KMS-11 (cell line): ENCODE measurements around the gene HNRNPUL1.

Source experiments
- H2AFZ ChIP-seq: fragments of 200-600 bp; sonication (generic); 2 replicates; pipeline ENCODE4 v1.6.1; 2016; ENCODE audit warnings: antibody characterized with exemption, mixed run types, low read depth
- H3K27ac ChIP-seq: fragments of 200-600 bp; sonication (generic); 2 replicates; pipeline ENCODE4 v1.6.1; 2016; ENCODE audit warnings: mild to moderate bottlenecking, mixed run types
- H3K27me3 ChIP-seq: fragments of 200-600 bp; sonication (generic); 2 replicates; pipeline ENCODE4 v1.6.1; 2017; ENCODE audit warnings: mild to moderate bottlenecking, low read depth, mixed run types, moderate library complexity; ENCODE audit not compliant: insufficient read depth
- H3K36me3 ChIP-seq: fragments of 200-600 bp; sonication (generic); 2 replicates; pipeline ENCODE4 v1.6.1; 2017; ENCODE audit warnings: mild to moderate bottlenecking, mixed run types; ENCODE audit not compliant: insufficient read depth
- H3K4me1 ChIP-seq: fragments of 200-600 bp; sonication (generic); 2 replicates; pipeline ENCODE4 v1.6.1; 2016; ENCODE audit warnings: mild to moderate bottlenecking, low read depth, mixed run types; ENCODE audit not compliant: poor library complexity, severe bottlenecking
- H3K4me2 ChIP-seq: fragments of 200-600 bp; sonication (generic); 2 replicates; pipeline ENCODE4 v1.7.0; 2016; ENCODE audit warnings: mild to moderate bottlenecking, mixed run types
- H3K4me3 ChIP-seq: fragments of 200-600 bp; sonication (generic); IDR thresholded peaks from 2 replicates; pipeline ENCODE4 v1.6.1; 2017; ENCODE audit warnings: low read depth, low read length, mixed read lengths; ENCODE audit not compliant: insufficient read depth
- H3K79me2 ChIP-seq: fragments of 200-600 bp; sonication (generic); 2 replicates; pipeline ENCODE4 v1.6.1; 2016; ENCODE audit warnings: low read depth, mixed run types; ENCODE audit not compliant: insufficient read depth
- H3K9ac ChIP-seq: fragments of 200-600 bp; sonication (generic); 2 replicates; pipeline ENCODE4 v1.6.1; 2016; ENCODE audit warnings: mild to moderate bottlenecking, mixed run types
- H4K20me1 ChIP-seq: fragments of 200-600 bp; sonication (generic); 2 replicates; pipeline ENCODE4 v1.6.1; 2016; ENCODE audit warnings: mild to moderate bottlenecking, mixed run types; ENCODE audit not compliant: insufficient read depth
- CTCF ChIP-seq: fragments of 200-600 bp; sonication (generic); conservative IDR thresholded peaks from 2 replicates; pipeline ENCODE4 v1.6.1; 2017; ENCODE audit warnings: low read depth, mild to moderate bottlenecking, antibody characterized with exemption, low read length, moderate library complexity, mixed read lengths

Gene HNRNPUL1

GRCh38 chr19:41299755-41300089, 35.5 kb downstream of the HNRNPUL1 start:
- Histone ChIP-seq H3K4me2 (no peak overlapping the region), H3K36me3 (peaks cover 12% of the 10 kb centered on the region; the same call in 1 of the 2 replicates), H3K9ac (no peak overlapping the region), H3K27me3 (no peaks in the 10 kb centered on the region), H4K20me1 (peaks cover 6% of the 10 kb centered on the region; the same call in 1 of the 2 replicates), H3K79me2 (peaks cover 9% of the 10 kb centered on the region; the same call in 1 of the 2 replicates), H3K4me1 (peaks cover 62% of the 10 kb centered on the region), H3K4me3 (no peak overlapping the region), H2AFZ (no peak overlapping the region), H3K27ac (no peak overlapping the region; the same call in 1 of the 2 replicates)
- TF ChIP-seq CTCF = no peak

GRCh38 chr19:41300555-41300954, 36.4 kb downstream of the HNRNPUL1 start:
- Histone ChIP-seq H3K79me2 (peaks cover 9% of the 10 kb centered on the region; the same call in 1 of the 2 replicates), H4K20me1 (peaks cover 4% of the 10 kb centered on the region; the same call in 1 of the 2 replicates), H3K36me3 (peaks cover 8% of the 10 kb centered on the region; the same call in 1 of the 2 replicates), H3K9ac (no peak overlapping the region), H3K4me1 (peaks cover 56% of the 10 kb centered on the region), H3K27ac (no peak overlapping the region; the same call in 1 of the 2 replicates), H3K4me2 (no peak overlapping the region), H2AFZ (no peak overlapping the region), H3K4me3 (no peak overlapping the region), H3K27me3 (no peaks in the 10 kb centered on the region)
- no peak for TF ChIP-seq CTCF

GRCh38 chr19:41302624-41303351, 38.6 kb downstream of the HNRNPUL1 start:
- Histone ChIP-seq H3K4me2 (no peak overlapping the region), H3K27me3 (no peaks in the 10 kb centered on the region), H3K27ac (no peak overlapping the region), H3K4me3 (no peak overlapping the region), H3K79me2 (peaks cover 9% of the 10 kb centered on the region; the same call in 1 of the 2 replicates), H3K36me3 (peaks cover 8% of the 10 kb centered on the region; the same call in 1 of the 2 replicates), H3K9ac (no peak overlapping the region), H3K4me1 (peaks cover 53% of the 10 kb centered on the region), H2AFZ (no peak overlapping the region), H4K20me1 (0 out of 2 replicates have a peak, but pooled peaks cover 3% of the 10 kb centered on the region)
- no peak for TF ChIP-seq CTCF

GRCh38 chr19:41303954-41304353, 39.8 kb downstream of the HNRNPUL1 start:
- H3K9ac ChIP-seq = no peak overlapping the region
- no peaks in the 10 kb centered on the region for H4K20me1 ChIP-seq
- no peak overlapping the region for H3K27ac ChIP-seq
- no peak for TF ChIP-seq CTCF
- peaks cover 8% of the 10 kb centered on the region; the same call in 1 of the 2 replicates for H3K36me3 ChIP-seq
- H2AFZ ChIP-seq = no peak overlapping the region
- no peak overlapping the region for H3K4me3 ChIP-seq
- peaks cover 5% of the 10 kb centered on the region; the same call in 1 of the 2 replicates for H3K79me2 ChIP-seq
- H3K4me2 ChIP-seq = no peak overlapping the region
- peaks cover 53% of the 10 kb centered on the region for H3K4me1 ChIP-seq
- no peaks in the 10 kb centered on the region for H3K27me3 ChIP-seq
